GM12864 (cell line): ENCODE measurements around the gene THSD4.

ENCODE experiments used
- DNase-seq: peaks from one replicate; pipeline ENCODE4 v3.0.0-alpha.2; 2011; ENCODE audit warnings: low read depth
- H3K4me3 ChIP-seq: 2 replicates; pipeline ENCODE4 v1.5.1; 2011; ENCODE audit warnings: mild to moderate bottlenecking, low read depth, low read length, control low read depth
- TF ChIP-seq, protein P1 (sequence below): IDR thresholded peaks from 2 replicates; pipeline ENCODE4 v1.5.1; 2011; ENCODE audit warnings: low read depth, mild to moderate bottlenecking, moderate library complexity, low read length, control low read depth, inconsistent platforms; ENCODE audit errors: missing control alignments

The THSD4 gene

DNA sequence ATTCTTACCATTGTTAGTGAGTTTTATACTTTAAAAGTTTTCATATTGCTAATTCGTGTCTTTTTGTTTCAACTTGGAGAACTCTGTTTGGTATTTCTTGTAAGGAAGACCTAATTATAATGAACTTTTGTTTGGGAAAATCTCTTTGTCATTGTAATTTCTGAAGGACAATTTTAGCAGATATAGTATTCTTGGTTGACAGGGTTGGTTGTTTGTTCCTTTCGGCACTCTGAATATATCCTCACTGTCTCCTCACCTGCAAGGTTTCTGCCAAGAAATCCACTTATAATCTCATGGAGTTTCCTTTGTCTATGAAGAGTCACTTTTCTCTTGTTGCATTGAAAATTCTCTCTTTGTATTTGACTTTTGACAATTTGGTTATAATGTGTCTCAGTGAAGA is 469.9 kb downstream of the THSD4 start:
- DNase-seq = no peak
- TF ChIP-seq, protein P1, sequence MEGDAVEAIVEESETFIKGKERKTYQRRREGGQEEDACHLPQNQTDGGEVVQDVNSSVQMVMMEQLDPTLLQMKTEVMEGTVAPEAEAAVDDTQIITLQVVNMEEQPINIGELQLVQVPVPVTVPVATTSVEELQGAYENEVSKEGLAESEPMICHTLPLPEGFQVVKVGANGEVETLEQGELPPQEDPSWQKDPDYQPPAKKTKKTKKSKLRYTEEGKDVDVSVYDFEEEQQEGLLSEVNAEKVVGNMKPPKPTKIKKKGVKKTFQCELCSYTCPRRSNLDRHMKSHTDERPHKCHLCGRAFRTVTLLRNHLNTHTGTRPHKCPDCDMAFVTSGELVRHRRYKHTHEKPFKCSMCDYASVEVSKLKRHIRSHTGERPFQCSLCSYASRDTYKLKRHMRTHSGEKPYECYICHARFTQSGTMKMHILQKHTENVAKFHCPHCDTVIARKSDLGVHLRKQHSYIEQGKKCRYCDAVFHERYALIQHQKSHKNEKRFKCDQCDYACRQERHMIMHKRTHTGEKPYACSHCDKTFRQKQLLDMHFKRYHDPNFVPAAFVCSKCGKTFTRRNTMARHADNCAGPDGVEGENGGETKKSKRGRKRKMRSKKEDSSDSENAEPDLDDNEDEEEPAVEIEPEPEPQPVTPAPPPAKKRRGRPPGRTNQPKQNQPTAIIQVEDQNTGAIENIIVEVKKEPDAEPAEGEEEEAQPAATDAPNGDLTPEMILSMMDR = no peak
- no peak overlapping the region for H3K4me3 ChIP-seq

DNA sequence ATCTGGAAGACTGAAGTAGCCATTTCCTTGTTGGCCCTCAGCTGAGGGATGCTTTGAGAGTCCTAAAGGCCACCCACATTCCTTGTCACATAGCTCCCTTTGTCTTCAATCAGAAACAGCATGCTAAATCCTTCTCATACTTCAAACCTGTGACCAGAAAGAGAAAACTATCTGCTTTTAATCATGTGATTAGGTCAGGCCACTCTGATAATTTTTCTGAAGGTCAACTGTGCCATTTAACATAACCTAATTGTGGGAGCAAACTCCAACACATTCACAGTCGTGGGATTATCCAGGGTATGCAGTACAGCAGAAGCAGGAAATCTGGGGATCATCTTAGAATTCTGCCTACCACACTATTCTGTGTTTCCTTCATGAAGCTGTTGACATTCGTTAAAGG is 471.2 kb downstream of the THSD4 start:
- TF ChIP-seq, protein P1 = no peak
- H3K4me3 ChIP-seq = no peak overlapping the region
- DNase-seq = no peak

DNA sequence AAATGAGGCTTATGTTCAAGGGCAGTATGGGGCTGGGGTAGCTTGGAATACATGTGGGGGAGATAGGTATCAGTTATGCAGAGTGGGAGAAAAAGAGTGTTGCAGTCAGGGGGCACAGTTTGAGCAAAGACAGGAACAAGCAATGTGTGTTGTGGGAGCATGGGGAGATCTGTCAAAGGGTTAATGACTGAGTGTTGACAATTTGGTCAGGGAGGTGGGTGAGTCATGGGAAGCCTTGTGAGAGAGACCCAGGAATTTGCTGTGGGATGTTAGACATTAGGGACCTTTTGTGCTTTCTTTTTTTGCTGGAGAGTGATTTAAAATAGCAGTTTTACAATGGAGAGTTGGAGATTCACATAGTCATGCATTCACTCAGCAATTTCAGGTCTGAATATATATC is 473.5 kb downstream of the THSD4 start:
- no peak overlapping the region for H3K4me3 ChIP-seq
- TF ChIP-seq, protein P1 = no peak
- DNase-seq = no peak

DNA sequence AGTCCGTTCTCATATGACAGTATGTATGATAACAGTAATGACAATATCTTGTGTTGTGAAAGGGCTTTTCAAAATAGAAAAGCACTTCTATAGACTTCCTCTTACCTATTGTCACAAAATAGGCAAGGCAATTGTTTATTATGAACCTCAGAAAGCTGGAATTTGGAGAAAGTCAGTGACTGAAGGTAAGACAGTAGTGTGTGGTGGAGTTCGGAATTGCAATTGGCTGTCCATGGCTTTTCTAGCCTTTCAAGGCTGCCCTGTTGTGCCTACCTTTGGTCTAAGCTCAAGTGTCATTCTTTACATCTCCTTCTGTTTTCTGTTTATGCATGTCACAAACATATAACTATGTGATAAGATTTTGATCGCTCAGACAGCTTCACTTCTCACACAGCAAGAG is 475.8 kb downstream of the THSD4 start:
- TF ChIP-seq, protein P1 = peak; percentile 17
- H3K4me3 ChIP-seq = no peak overlapping the region
- DNase-seq = no peak

DNA sequence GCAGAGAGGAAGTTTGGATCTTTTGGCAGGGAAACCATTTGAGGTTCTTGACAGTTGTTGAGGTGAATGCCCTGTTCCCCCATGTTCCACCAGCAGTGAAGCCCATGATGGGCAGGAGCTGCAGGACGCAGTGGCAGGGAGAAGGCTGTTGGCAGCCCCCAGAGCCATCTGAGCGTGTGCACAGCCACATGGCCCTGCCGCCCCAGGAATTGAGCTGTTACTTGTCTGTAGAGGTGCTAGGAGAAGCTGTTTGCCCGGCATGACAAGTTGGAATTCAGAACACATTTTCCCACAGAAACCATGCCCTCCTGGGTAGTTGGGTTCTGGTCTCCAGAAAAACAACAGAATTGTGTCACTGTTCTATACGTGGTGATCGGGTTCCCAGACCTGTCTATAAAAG is 476.9 kb downstream of the THSD4 start:
- no peak for DNase-seq
- TF ChIP-seq, protein P1 = no peak
- no peak overlapping the region for H3K4me3 ChIP-seq

DNA sequence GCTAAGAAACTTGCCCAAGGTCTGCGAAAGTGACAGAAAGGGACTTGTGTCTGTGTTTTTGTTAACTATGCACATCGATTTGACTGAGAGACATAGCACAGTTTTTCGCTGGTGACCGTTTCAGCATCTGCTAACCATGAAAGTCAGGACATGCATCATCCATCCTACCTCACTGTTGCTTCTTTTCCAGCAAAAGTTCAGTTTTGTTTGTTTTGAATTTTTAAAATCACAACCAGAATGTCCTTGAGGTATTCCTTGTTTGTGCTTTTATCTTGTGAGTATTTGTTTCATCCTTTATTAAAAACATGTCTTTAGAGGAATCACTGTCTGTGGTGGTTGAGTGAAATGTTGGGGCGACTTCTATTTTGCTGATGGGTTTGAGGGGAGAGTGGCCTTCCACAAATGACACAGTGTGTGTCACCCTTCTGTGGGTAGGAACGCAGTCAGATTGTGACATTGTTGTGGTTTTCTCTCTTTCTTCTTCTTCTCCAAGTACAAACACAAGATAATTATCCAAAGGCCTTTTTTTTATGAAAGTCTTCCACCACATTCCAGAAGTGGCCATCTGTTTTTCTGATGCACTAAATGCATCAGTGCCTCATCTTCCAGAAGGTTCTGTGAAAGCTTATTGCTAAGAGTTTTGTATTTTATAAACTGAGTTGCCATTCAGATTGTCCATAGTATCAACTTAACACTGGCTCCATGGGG is 480.7 kb downstream of the THSD4 start:
- H3K4me3 ChIP-seq = no peak overlapping the region
- TF ChIP-seq, protein P1 = no peak
- DNase-seq = no peak

DNA sequence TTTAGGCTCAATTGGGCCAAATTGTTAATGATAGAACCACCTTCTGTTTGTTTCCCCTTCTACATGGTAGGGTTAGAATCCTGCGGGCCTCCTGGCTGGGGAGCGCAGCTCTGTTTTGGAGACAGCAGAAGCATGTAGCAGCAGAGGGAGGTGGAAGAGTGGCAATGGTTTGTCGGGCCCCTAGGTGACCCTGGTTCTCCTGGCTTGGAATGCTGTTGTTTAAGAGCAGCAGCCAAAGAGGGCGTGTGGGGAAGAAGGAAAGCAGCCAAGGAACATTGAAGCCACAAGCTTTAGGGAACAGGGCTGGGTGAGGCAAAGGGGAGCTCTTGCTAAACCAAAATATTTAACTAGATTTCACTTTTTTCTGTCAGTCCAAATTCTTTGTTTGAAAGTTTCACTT is 481.4 kb downstream of the THSD4 start:
- no peak for DNase-seq
- TF ChIP-seq, protein P1 = no peak
- H3K4me3 ChIP-seq = no peak overlapping the region
